ENCODE data around the gene PPP1R13B. TPM values are rescaled to one million over a fixed set of nuclear protein-coding genes. Genes with fewer than 3 reads are reported as not detected.

The PPP1R13B gene
- total and polyA plus RNA-seq, 12 donors: 9.6 to 42.4 (median 22.6) TPM

GRCh38 chr14:103705118-103705503, 142.3 kb downstream of the PPP1R13B start:
- WGBS, 4 donors: 70 to 85% (median 72%) methylated on average over 14 to 15 of the region's 15 CpGs
- H3K4me1 ChIP-seq (replicated peaks in 1 of 2): peaks cover 9 to 14% of the 10 kb centered on the region in 2 donors
- no peak for TF ChIP-seq CTCF (IDR thresholded peaks at IDR 0.05)
- no peak for TF ChIP-seq POLR2A (IDR thresholded peaks at IDR 0.05)
- peaks cover 0 to 19% of the 10 kb centered on the region in 2 donors for H3K36me3 ChIP-seq (replicated peaks in 1 of 2)
- H3K27me3 ChIP-seq: no peaks in the 10 kb centered on the region
- intact Hi-C loops (cut with DNase I): no loop called here
- H3K9me3 ChIP-seq (replicated peaks in 1 of 3): no peaks in the 10 kb centered on the region
- H3K27ac ChIP-seq: peak overlapping the region in 1 of 5 donors; percentile 51
- no peak overlapping the region for H3K4me3 ChIP-seq
- peak in 1 of 7 donors; percentile 40 for DNase-seq

- H3K4me3 ChIP-seq: no peak overlapping the region
- DNase-seq: no peak
- H3K4me1 ChIP-seq (replicated peaks in 1 of 2): peaks cover 13 to 18% of the 10 kb centered on the region in 2 donors
- intact Hi-C loops (cut with DNase I): no loop called here
- 66 to 81% (median 77%) methylated on average over 9 to 13 of the region's 13 CpGs for WGBS, 4 donors
- H3K9me3 ChIP-seq (replicated peaks in 1 of 3): no peaks in the 10 kb centered on the region
- peak overlapping the region in 1 of 5 donors; percentile 51 for H3K27ac ChIP-seq
- TF ChIP-seq POLR2A (IDR thresholded peaks at IDR 0.05) (no peak), CTCF (IDR thresholded peaks at IDR 0.05) (no peak)
- peaks cover 0 to 19% of the 10 kb centered on the region in 2 donors for H3K36me3 ChIP-seq (replicated peaks in 1 of 2)
- H3K27me3 ChIP-seq: no peaks in the 10 kb centered on the region
These were observed 142.7 kb downstream of the PPP1R13B start for GRCh38 chr14:103704708-103705107.

GRCh38 chr14:103703433-103704385, 143.7 kb downstream of the PPP1R13B start:
- no peaks in the 10 kb centered on the region for H3K27me3 ChIP-seq
- H3K4me1 ChIP-seq (replicated peaks in 1 of 2): peaks cover 14 to 20% of the 10 kb centered on the region in 2 donors
- H3K36me3 ChIP-seq (replicated peaks in 1 of 2): peaks cover 0 to 25% of the 10 kb centered on the region in 2 donors
- WGBS, 4 donors: 76 to 85% (median 81%) methylated on average over 20 to 24 of the region's 24 CpGs
- H3K4me3 ChIP-seq: no peak overlapping the region
- H3K9me3 ChIP-seq (replicated peaks in 1 of 3): no peaks in the 10 kb centered on the region
- no peak for DNase-seq
- TF ChIP-seq POLR2A (IDR thresholded peaks at IDR 0.05) (no peak), CTCF (IDR thresholded peaks at IDR 0.05) (no peak)
- intact Hi-C loops (cut with DNase I): no loop called here
- no peak overlapping the region for H3K27ac ChIP-seq

GRCh38 chr14:103702497-103703432, 144.6 kb downstream of the PPP1R13B start:
- H3K27me3 ChIP-seq: no peaks in the 10 kb centered on the region
- no peak overlapping the region for H3K4me3 ChIP-seq
- no peak for TF ChIP-seq CTCF (IDR thresholded peaks at IDR 0.05)
- TF ChIP-seq POLR2A (IDR thresholded peaks at IDR 0.05): no peak
- no peaks in the 10 kb centered on the region for H3K9me3 ChIP-seq (replicated peaks in 1 of 3)
- DNase-seq: no peak
- no peak overlapping the region for H3K27ac ChIP-seq
- intact Hi-C loops (cut with DNase I): no loop called here
- peaks cover 0 to 32% of the 10 kb centered on the region in 2 donors for H3K36me3 ChIP-seq (replicated peaks in 1 of 2)
- H3K4me1 ChIP-seq (replicated peaks in 1 of 2): peaks cover 14 to 20% of the 10 kb centered on the region in 2 donors
- WGBS, 4 donors: 88 to 93% (median 91%) methylated on average over 18 to 29 of the region's 29 CpGs

Measured in adrenal gland (tissue), 12 donors.